SK-N-SH treated with all-trans-retinoic acid at 6 μM for 48 hours (cell line): ENCODE results near the gene NDUFA5.

Source experiments
- ATAC-seq: fragments of 200-7000 bp; cut with Tn5 transposase; 3 replicates; pipeline ENCODE4 v1.9.1; 2020; ENCODE audit warnings: mild to moderate bottlenecking, moderate library complexity
- ARNTL ChIP-seq: fragments of 450-650 bp; formaldehyde crosslinking; IDR thresholded peaks from 2 replicates; pipeline ENCODE4 v1.5.0; 2020; ENCODE audit warnings: low read depth, mild to moderate bottlenecking, moderate library complexity, borderline replicate concordance
- BACH2 ChIP-seq: fragments of 250-450 bp; sonication (Bioruptor Pico); IDR thresholded peaks from 2 replicates; pipeline ENCODE4 v1.9.0; 2021; ENCODE audit warnings: mild to moderate bottlenecking, borderline replicate concordance
- CSDC2 ChIP-seq: fragments of 250-450 bp; sonication (Bioruptor Pico); IDR thresholded peaks from 2 replicates; pipeline ENCODE4 v1.5.0; 2020; ENCODE audit warnings: mild to moderate bottlenecking, moderate library complexity
- ESRRG ChIP-seq: fragments of 250-450 bp; sonication (Bioruptor Pico); IDR thresholded peaks from 2 replicates; pipeline ENCODE4 v1.6.1; 2021; ENCODE audit warnings: mild to moderate bottlenecking
- GLIS3 ChIP-seq: fragments of 250-450 bp; sonication (Bioruptor Pico); IDR thresholded peaks from 2 replicates; pipeline ENCODE4 v1.5.0; 2020; ENCODE audit warnings: mild to moderate bottlenecking, moderate library complexity
- ISL1 ChIP-seq: fragments of 250-450 bp; sonication (Bioruptor Pico); IDR thresholded peaks from 2 replicates; pipeline ENCODE4 v2.1.2; 2022; ENCODE audit warnings: mild to moderate bottlenecking, moderate library complexity
- OSR1 ChIP-seq: fragments of 250-450 bp; sonication (Bioruptor Pico); IDR thresholded peaks from 2 replicates; pipeline ENCODE4 v1.8.0; 2022; ENCODE audit warnings: moderate library complexity, mild to moderate bottlenecking, inconsistent platforms
- PPARA ChIP-seq: fragments of 250-450 bp; sonication (Bioruptor Pico); IDR thresholded peaks from 2 replicates; pipeline ENCODE4 v1.5.0; 2020; ENCODE audit warnings: mild to moderate bottlenecking, borderline replicate concordance
- RARB ChIP-seq: fragments of 250-450 bp; sonication (Bioruptor Pico); IDR thresholded peaks from 2 replicates; pipeline ENCODE4 v1.8.0; 2021; ENCODE audit warnings: mild to moderate bottlenecking, moderate library complexity
- SNAI2 ChIP-seq: fragments of 250-450 bp; sonication (Bioruptor Pico); IDR thresholded peaks from 2 replicates; pipeline ENCODE4 v1.5.0; 2020; ENCODE audit warnings: mild to moderate bottlenecking, moderate library complexity
- TCF4 ChIP-seq: fragments of 250-450 bp; sonication (Bioruptor Pico); IDR thresholded peaks from 2 replicates; pipeline ENCODE4 v1.8.0; 2021; ENCODE audit warnings: mild to moderate bottlenecking, moderate library complexity, borderline replicate concordance
- TOX ChIP-seq: fragments of 250-450 bp; sonication (Bioruptor Pico); IDR thresholded peaks from 2 replicates; pipeline ENCODE4 v1.8.0; 2021; ENCODE audit warnings: mild to moderate bottlenecking, moderate library complexity, borderline replicate concordance
- ZC3H10 ChIP-seq: fragments of 250-450 bp; sonication (Bioruptor Pico); IDR thresholded peaks from 2 replicates; pipeline ENCODE4 v1.5.1; 2021; ENCODE audit warnings: mild to moderate bottlenecking, moderate library complexity
- ZFP3 ChIP-seq: fragments of 250-450 bp; sonication (Bioruptor Pico); IDR thresholded peaks from 2 replicates; pipeline ENCODE4 v1.5.0; 2020; ENCODE audit warnings: mild to moderate bottlenecking, moderate library complexity
- ZNF565 ChIP-seq: fragments of 450-650 bp; formaldehyde crosslinking; conservative IDR thresholded peaks from 2 replicates; pipeline ENCODE4 v1.5.0; 2020; ENCODE audit warnings: low read depth, mild to moderate bottlenecking, moderate library complexity
- ZNF70 ChIP-seq: fragments of 450-650 bp; formaldehyde crosslinking; IDR thresholded peaks from 2 replicates; pipeline ENCODE4 v1.5.0; 2020; ENCODE audit warnings: mild to moderate bottlenecking, moderate library complexity
- ZNF8 ChIP-seq: fragments of 450-650 bp; formaldehyde crosslinking; IDR thresholded peaks from 2 replicates; pipeline ENCODE4 v1.5.0; 2020; ENCODE audit warnings: mild to moderate bottlenecking, moderate library complexity
- TF ChIP-seq, protein P1 (sequence below): fragments of 250-450 bp; sonication (Bioruptor Pico); IDR thresholded peaks from 2 replicates; pipeline ENCODE4 v1.8.0; 2021; ENCODE audit warnings: low read depth, mild to moderate bottlenecking, moderate library complexity, borderline replicate concordance
- TF ChIP-seq, protein P2 (sequence below): fragments of 250-450 bp; sonication (Bioruptor Pico); IDR thresholded peaks from 2 replicates; pipeline ENCODE4 v1.5.1; 2021; ENCODE audit warnings: mild to moderate bottlenecking, moderate library complexity
- TF ChIP-seq, protein P3 (sequence below): fragments of 250-450 bp; sonication (Bioruptor Pico); IDR thresholded peaks from 2 replicates; pipeline ENCODE4 v1.5.1; 2020; ENCODE audit warnings: low read depth, mild to moderate bottlenecking, moderate library complexity

Gene NDUFA5

DNA sequence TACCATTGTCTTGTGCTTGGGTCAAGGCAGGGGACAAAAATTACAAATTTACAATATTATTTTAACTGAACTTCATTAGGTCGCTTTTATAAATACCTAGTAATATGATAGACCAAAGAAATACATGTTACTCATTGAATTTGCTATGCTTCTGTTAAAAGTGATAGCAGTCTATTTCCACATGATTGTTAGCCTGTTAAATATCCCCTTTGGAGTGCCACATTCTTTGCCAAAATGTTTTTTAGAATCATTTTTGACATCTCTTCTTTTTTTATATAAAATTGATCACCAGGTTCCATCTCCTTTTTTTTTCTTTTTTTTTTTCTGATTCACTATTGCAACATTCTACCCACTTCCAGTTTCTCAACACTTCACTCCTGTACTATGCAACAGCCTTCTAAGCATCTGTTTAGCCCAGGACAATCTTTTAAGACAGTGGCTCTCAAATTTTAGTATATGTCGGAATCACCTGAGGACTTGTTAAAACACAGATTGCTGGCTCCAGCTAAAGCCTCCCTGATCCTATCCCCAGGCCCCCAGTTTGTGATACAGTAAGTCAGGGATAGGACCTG is 16.4 kb upstream of the NDUFA5 start:
- TF ChIP-seq ZNF8: no peak
- no peak for TF ChIP-seq TOX (CRISPR knock-in tag)
- TF ChIP-seq, all 23 proteins: peak for 0
- ATAC-seq: no peak

DNA sequence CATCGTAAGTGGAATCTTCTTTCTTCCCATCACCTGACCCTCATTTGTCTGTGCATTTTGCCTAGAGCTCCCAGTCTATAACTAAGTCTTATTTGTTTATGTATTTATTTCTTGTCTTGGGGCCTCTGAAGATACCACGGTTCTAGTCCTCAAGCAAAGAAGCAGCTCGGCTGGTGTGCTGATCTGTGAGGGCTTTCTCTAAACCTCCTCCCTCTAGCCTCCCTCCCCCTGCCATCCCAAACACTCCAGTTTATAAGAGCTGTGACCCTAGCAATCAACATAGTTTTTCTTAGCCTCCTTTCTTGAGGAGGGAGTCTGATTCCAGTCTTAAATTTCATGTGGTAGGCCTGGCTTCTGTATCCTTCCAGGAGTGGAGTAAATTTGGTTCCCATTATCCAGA is 15.7 kb upstream of the NDUFA5 start:
- ATAC-seq: no peak
- TF ChIP-seq ISL1: no peak
- TF ChIP-seq ZNF70 (CRISPR knock-in tag): no peak
- TF ChIP-seq, protein P1, sequence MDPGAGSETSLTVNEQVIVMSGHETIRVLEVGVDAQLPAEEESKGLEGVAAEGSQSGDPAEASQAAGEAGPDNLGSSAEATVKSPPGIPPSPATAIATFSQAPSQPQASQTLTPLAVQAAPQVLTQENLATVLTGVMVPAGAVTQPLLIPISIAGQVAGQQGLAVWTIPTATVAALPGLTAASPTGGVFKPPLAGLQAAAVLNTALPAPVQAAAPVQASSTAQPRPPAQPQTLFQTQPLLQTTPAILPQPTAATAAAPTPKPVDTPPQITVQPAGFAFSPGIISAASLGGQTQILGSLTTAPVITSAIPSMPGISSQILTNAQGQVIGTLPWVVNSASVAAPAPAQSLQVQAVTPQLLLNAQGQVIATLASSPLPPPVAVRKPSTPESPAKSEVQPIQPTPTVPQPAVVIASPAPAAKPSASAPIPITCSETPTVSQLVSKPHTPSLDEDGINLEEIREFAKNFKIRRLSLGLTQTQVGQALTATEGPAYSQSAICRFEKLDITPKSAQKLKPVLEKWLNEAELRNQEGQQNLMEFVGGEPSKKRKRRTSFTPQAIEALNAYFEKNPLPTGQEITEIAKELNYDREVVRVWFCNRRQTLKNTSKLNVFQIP (CRISPR knock-in tag): no peak
- TF ChIP-seq GLIS3 (CRISPR knock-in tag): no peak
- no peak for TF ChIP-seq TOX (CRISPR knock-in tag)
- TF ChIP-seq OSR1: no peak
- no peak for TF ChIP-seq ZNF8
- no peak for TF ChIP-seq TCF4 (CRISPR knock-in tag)
- TF ChIP-seq, protein P2, sequence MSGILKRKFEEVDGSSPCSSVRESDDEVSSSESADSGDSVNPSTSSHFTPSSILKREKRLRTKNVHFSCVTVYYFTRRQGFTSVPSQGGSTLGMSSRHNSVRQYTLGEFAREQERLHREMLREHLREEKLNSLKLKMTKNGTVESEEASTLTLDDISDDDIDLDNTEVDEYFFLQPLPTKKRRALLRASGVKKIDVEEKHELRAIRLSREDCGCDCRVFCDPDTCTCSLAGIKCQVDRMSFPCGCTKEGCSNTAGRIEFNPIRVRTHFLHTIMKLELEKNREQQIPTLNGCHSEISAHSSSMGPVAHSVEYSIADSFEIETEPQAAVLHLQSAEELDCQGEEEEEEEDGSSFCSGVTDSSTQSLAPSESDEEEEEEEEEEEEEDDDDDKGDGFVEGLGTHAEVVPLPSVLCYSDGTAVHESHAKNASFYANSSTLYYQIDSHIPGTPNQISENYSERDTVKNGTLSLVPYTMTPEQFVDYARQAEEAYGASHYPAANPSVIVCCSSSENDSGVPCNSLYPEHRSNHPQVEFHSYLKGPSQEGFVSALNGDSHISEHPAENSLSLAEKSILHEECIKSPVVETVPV (CRISPR knock-in tag): no peak
- TF ChIP-seq SNAI2 (CRISPR knock-in tag): no peak
- TF ChIP-seq ZNF565: no peak
- TF ChIP-seq, all 23 proteins: peak for 0

DNA sequence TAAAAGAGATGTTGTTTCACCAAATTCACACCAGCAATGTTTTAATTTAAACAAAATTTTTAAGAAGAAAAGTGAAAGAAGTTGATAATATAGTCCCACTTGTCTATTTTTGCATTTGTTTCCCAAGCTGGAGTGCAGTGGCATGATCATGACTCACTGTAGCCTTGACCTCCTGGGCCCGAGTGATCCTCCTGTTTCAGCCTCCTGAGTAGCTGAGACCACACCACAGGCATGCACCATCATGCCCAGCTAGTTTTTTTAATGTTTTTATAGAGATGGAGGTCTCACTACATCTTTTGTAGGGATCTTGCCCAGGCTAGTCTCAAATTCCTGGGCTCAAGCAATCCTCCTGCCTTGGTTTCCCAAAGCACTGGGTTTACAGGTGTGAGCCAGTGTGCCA is 14.1 kb upstream of the NDUFA5 start:
- TF ChIP-seq, protein P1 (CRISPR knock-in tag): no peak
- TF ChIP-seq SNAI2 (CRISPR knock-in tag) (no peak), PPARA (CRISPR knock-in tag) (no peak), RARB (no peak), ESRRG (CRISPR knock-in tag) (no peak), ZNF565 (no peak), ISL1 (no peak)

DNA sequence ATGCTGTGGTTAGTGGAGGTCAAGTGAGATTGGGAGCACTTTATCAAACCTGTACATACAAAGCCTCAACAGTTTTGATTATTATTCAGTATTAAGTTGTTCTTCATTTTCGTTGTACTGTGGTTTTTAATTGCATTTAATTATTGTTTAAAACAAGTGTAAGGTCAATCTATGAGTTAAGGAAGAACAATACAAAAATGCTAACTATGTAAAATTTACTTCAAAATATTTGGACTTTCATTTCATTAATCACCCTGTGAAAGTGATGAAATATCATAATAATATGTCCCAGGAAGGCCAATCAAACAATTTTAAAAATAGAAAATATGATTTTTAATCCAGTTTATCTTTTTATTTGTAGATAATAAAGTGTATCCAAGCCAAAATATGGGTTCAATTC is 13.6 kb upstream of the NDUFA5 start:
- ATAC-seq: no peak
- TF ChIP-seq ZC3H10 (CRISPR knock-in tag): no peak
- TF ChIP-seq, protein P2 (CRISPR knock-in tag): no peak
- TF ChIP-seq, all 23 proteins: peak for 0

More for the DNA sequence above, 14.1 kb upstream of the NDUFA5 start:
- ATAC-seq: no peak

DNA sequence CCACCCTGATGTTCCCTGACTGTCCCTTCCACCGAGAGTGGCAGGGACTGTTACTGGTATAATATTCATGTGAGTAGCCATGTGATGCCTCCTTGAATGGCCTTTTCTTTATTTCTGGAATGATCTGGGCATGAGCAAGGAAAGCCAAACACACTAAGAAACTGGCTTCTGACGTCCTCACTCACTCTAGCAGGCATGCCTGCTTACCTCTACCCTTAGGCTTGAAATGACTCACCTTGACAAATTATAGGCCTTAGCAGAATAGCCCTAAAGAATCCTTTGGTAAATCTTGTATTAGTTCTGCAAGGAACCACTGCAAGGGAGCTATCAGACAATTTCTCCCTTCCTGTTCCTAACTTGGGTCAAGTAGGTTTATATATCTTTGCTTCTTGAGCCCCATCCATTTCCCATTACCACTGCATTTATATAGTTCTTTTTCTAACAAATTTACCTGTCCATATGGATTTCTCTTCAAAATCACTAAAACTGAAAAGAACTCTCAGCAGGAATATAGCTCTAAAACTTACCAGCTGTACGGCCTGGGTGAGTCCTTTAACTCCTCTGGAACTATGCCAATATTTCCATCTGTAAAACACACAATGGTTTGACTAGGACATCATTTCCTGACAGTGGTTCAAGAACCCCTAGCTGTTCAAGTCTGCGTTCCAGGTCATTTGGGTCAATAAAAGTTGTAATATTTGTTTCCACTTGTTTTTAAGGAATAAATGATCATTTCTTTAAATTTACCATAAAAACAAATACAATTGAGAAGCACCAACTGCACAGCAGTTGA is 13.0 kb upstream of the NDUFA5 start:
- no peak for TF ChIP-seq SNAI2 (CRISPR knock-in tag)
- TF ChIP-seq GLIS3 (CRISPR knock-in tag): no peak
- no peak for TF ChIP-seq BACH2 (CRISPR knock-in tag)
- TF ChIP-seq ARNTL (CRISPR knock-in tag): no peak
- TF ChIP-seq, protein P1 (CRISPR knock-in tag): no peak
- TF ChIP-seq ESRRG (CRISPR knock-in tag): no peak
- no peak for TF ChIP-seq ZFP3 (CRISPR knock-in tag)
- no peak for TF ChIP-seq PPARA (CRISPR knock-in tag)
- TF ChIP-seq ZNF70 (CRISPR knock-in tag): no peak
- TF ChIP-seq CSDC2 (CRISPR knock-in tag): no peak
- TF ChIP-seq, protein P2 (CRISPR knock-in tag): no peak
- TF ChIP-seq ZNF565: no peak
- TF ChIP-seq, protein P3, sequence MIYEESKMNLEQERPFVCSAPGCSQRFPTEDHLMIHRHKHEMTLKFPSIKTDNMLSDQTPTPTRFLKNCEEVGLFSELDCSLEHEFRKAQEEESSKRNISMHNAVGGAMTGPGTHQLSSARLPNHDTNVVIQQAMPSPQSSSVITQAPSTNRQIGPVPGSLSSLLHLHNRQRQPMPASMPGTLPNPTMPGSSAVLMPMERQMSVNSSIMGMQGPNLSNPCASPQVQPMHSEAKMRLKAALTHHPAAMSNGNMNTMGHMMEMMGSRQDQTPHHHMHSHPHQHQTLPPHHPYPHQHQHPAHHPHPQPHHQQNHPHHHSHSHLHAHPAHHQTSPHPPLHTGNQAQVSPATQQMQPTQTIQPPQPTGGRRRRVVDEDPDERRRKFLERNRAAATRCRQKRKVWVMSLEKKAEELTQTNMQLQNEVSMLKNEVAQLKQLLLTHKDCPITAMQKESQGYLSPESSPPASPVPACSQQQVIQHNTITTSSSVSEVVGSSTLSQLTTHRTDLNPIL (CRISPR knock-in tag): no peak
- ATAC-seq: 0 out of 3 replicates have a peak, but pooled peaks have one; percentile 22
